HG02970 (cell line): ENCODE data around the gene ATP1A1.

Source experiments
- ATAC-seq: cut with Tn5 transposase; IDR thresholded peaks from one replicate; pipeline ENCODE4 v1.9.1; 2021; ENCODE audit warnings: mild to moderate bottlenecking, moderate library complexity, moderate number of reproducible peaks; ENCODE audit not compliant: unreplicated experiment, low FRiP score

The ATP1A1 gene

GRCh38 chr1:116409751-116410191 lies 36.7 kb downstream of the ATP1A1 start:
- ATAC-seq = no peak

DNA sequence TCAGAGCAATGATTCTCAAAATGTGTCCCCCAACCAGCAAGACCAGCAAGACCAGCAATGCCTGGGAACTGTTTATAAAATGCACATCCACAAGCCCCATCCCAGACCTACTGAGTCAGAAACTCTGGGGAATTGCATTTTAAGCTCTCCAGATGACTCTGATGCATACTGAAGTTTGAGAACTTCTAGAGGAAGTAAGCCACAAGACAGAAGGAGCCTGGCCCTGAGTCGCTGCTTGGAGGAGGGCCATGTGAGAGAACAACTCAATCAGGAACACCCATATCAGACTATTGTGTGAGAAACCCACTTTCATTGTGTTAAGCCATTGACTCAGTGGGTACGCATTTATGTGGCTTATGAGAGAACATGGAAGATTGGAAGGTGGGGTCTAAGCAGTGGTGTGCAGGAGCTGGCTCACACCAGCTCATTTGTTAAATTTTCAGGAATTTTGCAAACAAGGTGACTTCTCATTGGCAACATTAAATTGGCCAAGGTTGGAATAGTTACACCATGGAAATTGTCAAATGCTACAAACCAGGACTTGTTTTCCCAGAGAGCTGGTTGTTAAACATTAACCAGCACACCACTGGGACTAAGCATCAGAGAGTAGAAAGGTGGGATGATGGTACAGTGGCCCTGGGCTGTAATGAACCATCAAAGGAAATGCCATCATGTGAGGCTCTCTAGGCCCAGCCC lies 38.9 kb downstream of the ATP1A1 start:
- no peak for ATAC-seq

DNA sequence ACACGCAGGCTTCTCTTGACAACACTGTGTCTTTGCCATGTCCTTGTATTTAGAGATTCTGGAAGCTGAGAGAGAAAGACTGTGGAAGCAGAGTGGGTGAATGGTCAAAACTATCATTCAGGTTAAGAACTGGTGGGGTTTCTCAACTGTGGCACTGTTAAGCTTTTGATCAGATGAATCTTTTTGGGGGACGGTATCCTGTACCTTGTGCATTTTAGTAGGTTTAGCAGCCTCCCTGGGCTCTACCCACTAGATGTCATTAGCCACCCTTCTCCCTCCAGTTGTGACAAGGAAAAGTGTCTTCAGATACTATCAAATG lies 39.4 kb downstream of the ATP1A1 start:
- no peak for ATAC-seq

- ATAC-seq = no peak
Observed at GRCh38 chr1:116412898-116413297, 39.9 kb downstream of the ATP1A1 start.

GRCh38 chr1:116413414-116413813 lies 40.4 kb downstream of the ATP1A1 start:
- ATAC-seq = no peak

- no peak for ATAC-seq
Observed at GRCh38 chr1:116414364-116414763, 41.3 kb downstream of the ATP1A1 start.

DNA sequence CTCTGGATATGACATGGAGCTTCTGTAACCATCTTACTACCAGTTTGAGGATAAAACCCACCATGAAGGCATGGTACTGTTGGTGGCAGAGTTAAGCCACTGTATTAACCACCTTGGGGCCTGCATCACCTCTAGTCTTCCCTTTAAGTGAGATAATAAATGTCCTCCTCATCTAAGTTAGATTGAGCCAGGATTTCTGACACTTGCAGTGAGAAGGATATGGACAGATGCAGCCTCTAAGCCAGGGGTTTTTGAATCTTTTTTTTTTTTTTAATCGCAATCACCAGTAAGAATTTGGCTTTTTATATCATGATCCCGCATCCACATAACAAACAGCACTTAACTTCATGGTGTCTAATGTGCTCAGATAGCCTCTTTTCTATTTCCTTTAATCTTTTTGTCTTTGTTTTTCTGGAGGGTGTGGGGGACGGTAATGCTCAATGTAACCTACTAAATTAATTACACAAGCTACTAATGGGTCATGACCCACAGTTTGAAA lies 42.2 kb downstream of the ATP1A1 start:
- no peak for ATAC-seq

- ATAC-seq = no peak
Observed at GRCh38 chr1:116415699-116416533, 42.9 kb downstream of the ATP1A1 start.

GRCh38 chr1:116416854-116417513 lies 43.9 kb downstream of the ATP1A1 start:
- ATAC-seq = no peak

GRCh38 chr1:116417678-116418077 lies 44.6 kb downstream of the ATP1A1 start:
- ATAC-seq = no peak

DNA sequence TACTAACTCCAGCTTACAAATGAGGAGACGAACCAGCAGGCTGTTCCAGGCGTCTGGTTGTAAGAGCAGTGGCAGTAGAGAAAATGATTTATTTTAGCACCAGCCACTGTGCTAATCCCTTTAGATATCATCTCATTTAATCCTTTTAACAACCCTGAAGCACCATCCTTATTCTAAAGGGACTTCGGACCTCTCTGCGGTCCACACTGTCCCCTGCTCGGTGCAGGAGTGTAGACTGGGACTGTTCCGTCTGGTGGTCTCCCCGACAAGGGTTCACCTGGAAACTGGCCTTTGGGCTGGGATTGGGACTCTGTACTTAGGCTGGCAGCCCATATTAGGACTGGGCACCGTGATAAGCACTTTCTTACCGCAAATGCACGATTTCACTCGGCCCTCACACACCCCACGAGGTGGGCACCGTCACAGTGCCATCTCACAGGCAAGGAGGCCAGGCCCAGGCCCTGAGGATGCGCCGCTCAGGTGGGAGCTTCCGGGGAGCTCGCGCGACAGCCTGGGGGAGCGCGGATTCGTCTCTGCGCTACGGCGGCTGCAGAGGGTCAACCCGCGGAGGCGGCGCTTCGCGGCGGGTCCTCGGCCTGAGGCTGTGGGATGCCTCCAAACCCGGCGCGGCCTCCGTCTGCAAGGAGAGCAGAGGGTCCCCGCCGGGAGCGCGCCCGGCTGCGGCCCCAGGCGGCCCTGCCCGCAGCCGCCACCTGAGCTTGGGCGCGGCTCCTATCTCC lies 45.2 kb downstream of the ATP1A1 start:
- ATAC-seq = peak; percentile 79

DNA sequence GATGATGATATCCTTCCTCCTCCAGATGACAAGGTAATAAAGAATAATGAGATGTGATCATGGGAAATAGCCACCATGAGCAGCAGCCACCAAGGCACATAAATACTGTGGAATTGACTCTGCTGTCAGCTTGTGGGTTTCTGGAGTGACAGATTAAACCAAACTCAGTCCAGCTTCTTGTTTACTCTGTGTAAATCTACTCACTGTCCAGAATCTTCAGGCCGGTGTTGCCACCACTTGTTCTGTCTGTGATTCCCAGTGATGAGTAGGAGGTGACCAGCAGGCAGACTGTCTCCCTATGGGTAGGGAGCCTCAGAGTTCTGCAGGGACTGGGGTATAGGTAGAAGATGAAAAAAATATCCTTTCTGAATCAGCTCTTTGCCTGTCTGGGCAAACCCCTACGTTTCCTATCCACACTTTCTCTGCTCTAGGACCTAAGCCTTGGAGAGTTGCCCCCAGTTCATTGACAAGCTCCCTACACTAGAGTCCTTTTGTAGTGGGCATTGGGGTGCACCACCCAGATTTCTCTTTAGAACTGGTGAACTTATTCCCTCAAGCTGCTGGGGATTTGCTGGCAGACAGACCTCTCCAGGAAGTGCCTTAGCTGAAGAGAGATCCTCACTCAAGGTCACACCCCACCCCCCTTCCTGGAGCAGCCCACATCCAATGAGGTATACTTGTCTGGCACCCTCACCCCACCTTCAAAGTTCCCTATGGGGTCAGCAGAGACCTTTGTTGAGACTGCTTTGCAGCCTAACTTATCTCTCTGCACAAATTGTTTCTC lies 47.6 kb downstream of the ATP1A1 start:
- no peak for ATAC-seq

GRCh38 chr1:116424438-116424837 lies 51.4 kb downstream of the ATP1A1 start:
- ATAC-seq = no peak

GRCh38 chr1:116424863-116425262 lies 51.8 kb downstream of the ATP1A1 start:
- ATAC-seq = no peak

GRCh38 chr1:116425987-116426386 lies 52.9 kb downstream of the ATP1A1 start:
- no peak for ATAC-seq

GRCh38 chr1:116426401-116426800 lies 53.4 kb downstream of the ATP1A1 start:
- no peak for ATAC-seq

- ATAC-seq = no peak
Observed at GRCh38 chr1:116428576-116428975, 55.5 kb downstream of the ATP1A1 start.

GRCh38 chr1:116429821-116430374 lies 56.9 kb downstream of the ATP1A1 start:
- no peak for ATAC-seq

DNA sequence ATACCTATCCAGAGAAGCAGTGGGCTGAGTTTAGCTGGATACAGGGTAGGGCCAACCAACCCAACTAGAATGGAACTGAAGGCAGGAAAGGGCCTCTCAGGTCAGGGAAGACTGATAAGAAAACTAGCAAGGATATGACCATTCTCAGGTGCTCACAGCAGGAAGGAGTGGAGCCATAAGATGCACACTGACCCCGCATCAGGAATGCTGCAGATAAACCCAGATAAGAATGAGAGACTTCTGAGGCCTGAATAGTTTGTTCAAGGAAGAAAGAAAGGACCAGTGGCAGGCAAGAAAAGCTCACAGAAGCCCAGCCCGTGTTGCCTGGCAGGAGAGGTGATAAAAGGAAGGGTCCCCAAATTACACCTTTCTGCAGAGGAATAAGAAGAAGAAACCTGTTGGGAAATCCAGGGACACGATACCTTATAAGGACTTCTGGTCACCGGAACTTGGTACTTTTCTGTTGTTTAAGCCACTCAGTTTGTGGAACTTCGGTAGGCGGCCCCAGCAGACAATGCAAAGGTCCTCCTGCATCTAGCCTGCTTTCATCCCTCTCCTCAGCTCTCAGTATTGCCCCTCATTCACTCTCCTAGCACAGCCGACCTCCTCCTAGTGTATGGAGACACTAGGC lies 58.9 kb downstream of the ATP1A1 start:
- no peak for ATAC-seq
